HEK293 (cell line): ENCODE results near the gene MINDY2.

Source experiments
- CTCF ChIP-seq: fragments of 450-650 bp; formaldehyde crosslinking; IDR thresholded peaks from 2 replicates; pipeline ENCODE4 v1.5.1; 2016; ENCODE audit warnings: missing biosample characterization, missing genetic modification characterization
- SETDB1 ChIP-seq: IDR thresholded peaks from one replicate; pipeline ENCODE4 v1.6.1; 2017; ENCODE audit warnings: mild to moderate bottlenecking, low read length, moderate library complexity, mixed read lengths; ENCODE audit not compliant: insufficient read length
- YY1 ChIP-seq: fragments of 450-650 bp; formaldehyde crosslinking; IDR thresholded peaks from 2 replicates; pipeline ENCODE4 v1.5.1; 2018; ENCODE audit warnings: missing biosample characterization, missing genetic modification characterization
- ZNF18 ChIP-seq: fragments of 450-650 bp; formaldehyde crosslinking; IDR thresholded peaks from 2 replicates; pipeline ENCODE4 v1.5.1; 2016; ENCODE audit warnings: missing biosample characterization, missing genetic modification characterization
- ZNF24 ChIP-seq: fragments of 450-650 bp; formaldehyde crosslinking; IDR thresholded peaks from 2 replicates; pipeline ENCODE4 v1.5.1; 2016; ENCODE audit warnings: missing biosample characterization, missing genetic modification characterization
- ZNF311 ChIP-seq: fragments of 450-650 bp; formaldehyde crosslinking; IDR thresholded peaks from 2 replicates; pipeline ENCODE4 v1.5.1; 2017; ENCODE audit warnings: missing biosample characterization, missing genetic modification characterization, borderline replicate concordance
- ZNF792 ChIP-seq: fragments of 450-650 bp; formaldehyde crosslinking; IDR thresholded peaks from 2 replicates; pipeline ENCODE4 v1.5.1; 2016; ENCODE audit warnings: missing biosample characterization, missing genetic modification characterization
- TF ChIP-seq, protein P1 (sequence below): fragments of 450-650 bp; formaldehyde crosslinking; IDR thresholded peaks from 2 replicates; pipeline ENCODE4 v1.5.1; 2017; ENCODE audit warnings: missing biosample characterization, missing genetic modification characterization

GRCh38 chr15:58842713-58843396 lies 71.8 kb downstream of the MINDY2 start:
- TF ChIP-seq CTCF (no peak), YY1 (no peak), ZNF311 (tag by site-specific recombination) (no peak), ZNF24 (tag by site-specific recombination) (no peak), ZNF792 (no peak), ZNF18 (tag by site-specific recombination) (no peak), SETDB1 (no peak)
- TF ChIP-seq, protein P1, sequence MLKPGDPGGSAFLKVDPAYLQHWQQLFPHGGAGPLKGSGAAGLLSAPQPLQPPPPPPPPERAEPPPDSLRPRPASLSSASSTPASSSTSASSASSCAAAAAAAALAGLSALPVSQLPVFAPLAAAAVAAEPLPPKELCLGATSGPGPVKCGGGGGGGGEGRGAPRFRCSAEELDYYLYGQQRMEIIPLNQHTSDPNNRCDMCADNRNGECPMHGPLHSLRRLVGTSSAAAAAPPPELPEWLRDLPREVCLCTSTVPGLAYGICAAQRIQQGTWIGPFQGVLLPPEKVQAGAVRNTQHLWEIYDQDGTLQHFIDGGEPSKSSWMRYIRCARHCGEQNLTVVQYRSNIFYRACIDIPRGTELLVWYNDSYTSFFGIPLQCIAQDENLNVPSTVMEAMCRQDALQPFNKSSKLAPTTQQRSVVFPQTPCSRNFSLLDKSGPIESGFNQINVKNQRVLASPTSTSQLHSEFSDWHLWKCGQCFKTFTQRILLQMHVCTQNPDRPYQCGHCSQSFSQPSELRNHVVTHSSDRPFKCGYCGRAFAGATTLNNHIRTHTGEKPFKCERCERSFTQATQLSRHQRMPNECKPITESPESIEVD (tag by site-specific recombination) = no peak
